Measurements from ENCODE around the gene UNC119B.
"Not testable (repeated sequence)": the region's sequence is repeated elsewhere in the genome, so short reads cannot be mapped to it uniquely, and the experiment has no call there.

Gene UNC119B

GRCh38 chr12:120720234-120720986 lies 10.2 kb downstream of the UNC119B start:
- no peak for DNase-seq

GRCh38 chr12:120720987-120721801 lies 10.9 kb downstream of the UNC119B start:
- DNase-seq: no peak

GRCh38 chr12:120721866-120722265 lies 11.6 kb downstream of the UNC119B start:
- no peak for DNase-seq

- DNase-seq: no peak
These were observed 12.5 kb downstream of the UNC119B start for GRCh38 chr12:120722784-120723183.

- DNase-seq: no peak
These were observed 14.5 kb downstream of the UNC119B start for GRCh38 chr12:120724720-120725119.

- no peak for DNase-seq
These were observed 14.9 kb downstream of the UNC119B start for GRCh38 chr12:120725151-120725658.

GRCh38 chr12:120725659-120726509 lies 15.6 kb downstream of the UNC119B start, which contains the start of gene ACADS:
Gene ACADS, plus strand, starts transcription at chr12:120725826. Its CDS starts 60 bp downstream, at chr12:120725886.
- DNase-seq: peak; percentile 84

GRCh38 chr12:120726510-120726793 lies 16.2 kb downstream of the UNC119B start:
- DNase-seq: no peak

- no peak for DNase-seq
These were observed 16.7 kb downstream of the UNC119B start for GRCh38 chr12:120726961-120727360.

GRCh38 chr12:120732198-120732597 lies 21.9 kb downstream of the UNC119B start:
- not testable (repeated sequence) for DNase-seq

- no peak for DNase-seq
These were observed 23.3 kb downstream of the UNC119B start for GRCh38 chr12:120733574-120733973.

- no peak for DNase-seq
These were observed 24.0 kb downstream of the UNC119B start for GRCh38 chr12:120734210-120734609.

GRCh38 chr12:120735181-120735580 lies 24.9 kb downstream of the UNC119B start:
- DNase-seq: no peak

GRCh38 chr12:120736404-120737331 lies 26.4 kb downstream of the UNC119B start:
- no peak for DNase-seq

GRCh38 chr12:120737557-120738251 lies 27.4 kb downstream of the UNC119B start:
- no peak for DNase-seq

- no peak for DNase-seq
These were observed 28.2 kb downstream of the UNC119B start for GRCh38 chr12:120738252-120739030.

GRCh38 chr12:120739031-120739762 lies 28.9 kb downstream of the UNC119B start:
- no peak for DNase-seq

- no peak for DNase-seq
These were observed 29.8 kb downstream of the UNC119B start for GRCh38 chr12:120739821-120740613.

GRCh38 chr12:120740871-120741270 lies 30.6 kb downstream of the UNC119B start:
- no peak for DNase-seq

Measured in effector CD4-positive, alpha-beta T cell (primary cell).